ENCODE measurements around the gene GLDC. TPM values are rescaled to one million over a fixed set of nuclear protein-coding genes. Genes with fewer than 3 reads are reported as not detected.

The GLDC gene
- total RNA-seq, 4 donors from 2014 or later, result 0.17 to 2.5 TPM; not detected in 2

GRCh38 chr9:6620353-6620752 lies 25.2 kb downstream of the GLDC start:
- no peak overlapping the region for H3K4me3 ChIP-seq
- H3K27ac ChIP-seq (replicated peaks in 1 of 4), result no peak overlapping the region
- intact Hi-C loops (cut with DNase I), result no loop called here
- no peaks in the 10 kb centered on the region for H3K36me3 ChIP-seq
- no peaks in the 10 kb centered on the region for H3K9me3 ChIP-seq
- H3K4me1 ChIP-seq, result no peaks in the 10 kb centered on the region
- WGBS, result 81% methylated on average over 3 of the region's 3 CpGs
- DNase-seq (ENCODE audit: extremely low spot score), result no peak
- H3K27me3 ChIP-seq, result peaks cover 0 to 19% (median 0%) of the 10 kb centered on the region in 4 donors
- TF ChIP-seq POLR2A (IDR thresholded peaks at IDR 0.05; ENCODE audit: low read depth) (no peak), POLR2AphosphoS5 (IDR thresholded peaks at IDR 0.05) (no peak), CTCF (IDR thresholded peaks at IDR 0.05) (no peak), EP300 (IDR thresholded peaks at IDR 0.05) (no peak)

GRCh38 chr9:6619909-6620308 lies 25.6 kb downstream of the GLDC start:
- no peak for DNase-seq (ENCODE audit: extremely low spot score)
- Histone ChIP-seq H3K9me3 (no peaks in the 10 kb centered on the region), H3K4me1 (no peaks in the 10 kb centered on the region), H3K36me3 (no peaks in the 10 kb centered on the region), H3K27me3 (peaks cover 0 to 14% (median 0%) of the 10 kb centered on the region in 4 donors), H3K27ac (replicated peaks in 1 of 4) (no peak overlapping the region), H3K4me3 (no peak overlapping the region)
- intact Hi-C loops (cut with DNase I), result no loop called here
- WGBS, result 91% methylated on average over 6 of the region's 6 CpGs
- TF ChIP-seq EP300 (IDR thresholded peaks at IDR 0.05), result no peak
- no peak for TF ChIP-seq CTCF (IDR thresholded peaks at IDR 0.05)
- no peak for TF ChIP-seq POLR2A (IDR thresholded peaks at IDR 0.05; ENCODE audit: low read depth)

- Histone ChIP-seq H3K27ac (replicated peaks in 1 of 4) (no peak overlapping the region), H3K36me3 (no peaks in the 10 kb centered on the region), H3K4me3 (no peak overlapping the region), H3K27me3 (peaks cover 0 to 12% (median 0%) of the 10 kb centered on the region in 4 donors), H3K9me3 (no peaks in the 10 kb centered on the region), H3K4me1 (no peaks in the 10 kb centered on the region)
- 57% methylated on average over 9 of the region's 9 CpGs for WGBS
- intact Hi-C loops (cut with DNase I), result no loop called here
- no peak for DNase-seq (ENCODE audit: extremely low spot score)
- TF ChIP-seq EP300 (IDR thresholded peaks at IDR 0.05), result no peak
- no peak for TF ChIP-seq CTCF (IDR thresholded peaks at IDR 0.05)
- no peak for TF ChIP-seq POLR2AphosphoS5 (IDR thresholded peaks at IDR 0.05)
- no peak for TF ChIP-seq POLR2A (IDR thresholded peaks at IDR 0.05; ENCODE audit: low read depth)
Measured at GRCh38 chr9:6616951-6617602, 28.5 kb downstream of the GLDC start.

- no peak overlapping the region for H3K27ac ChIP-seq (replicated peaks in 1 of 4)
- H3K27me3 ChIP-seq, result peaks cover 0 to 12% (median 0%) of the 10 kb centered on the region in 4 donors
- 88% methylated on average over 5 of the region's 5 CpGs for WGBS
- H3K9me3 ChIP-seq, result no peaks in the 10 kb centered on the region
- H3K4me1 ChIP-seq, result no peaks in the 10 kb centered on the region
- intact Hi-C loops (cut with DNase I), result no loop called here
- no peak overlapping the region for H3K4me3 ChIP-seq
- no peak for TF ChIP-seq POLR2A (IDR thresholded peaks at IDR 0.05; ENCODE audit: low read depth)
- TF ChIP-seq EP300 (IDR thresholded peaks at IDR 0.05), result no peak
- no peak for TF ChIP-seq CTCF (IDR thresholded peaks at IDR 0.05)
- no peak for TF ChIP-seq POLR2AphosphoS5 (IDR thresholded peaks at IDR 0.05)
- DNase-seq (ENCODE audit: extremely low spot score), result no peak
- no peaks in the 10 kb centered on the region for H3K36me3 ChIP-seq
Measured at GRCh38 chr9:6614489-6614888, 31.0 kb downstream of the GLDC start.

GRCh38 chr9:6611865-6612264 lies 33.7 kb downstream of the GLDC start:
- intact Hi-C loops (cut with DNase I), result no loop called here
- no peak overlapping the region for H3K27ac ChIP-seq (replicated peaks in 1 of 4)
- DNase-seq (ENCODE audit: extremely low spot score), result no peak
- H3K36me3 ChIP-seq, result no peaks in the 10 kb centered on the region
- H3K4me1 ChIP-seq, result no peaks in the 10 kb centered on the region
- TF ChIP-seq EP300 (IDR thresholded peaks at IDR 0.05) (no peak), CTCF (IDR thresholded peaks at IDR 0.05) (no peak), POLR2AphosphoS5 (IDR thresholded peaks at IDR 0.05) (no peak), POLR2A (IDR thresholded peaks at IDR 0.05; ENCODE audit: low read depth) (no peak)
- H3K4me3 ChIP-seq, result no peak overlapping the region
- H3K27me3 ChIP-seq, result no peaks in the 10 kb centered on the region
- WGBS, result 59% methylated on average over 1 of the region's 1 CpG
- no peaks in the 10 kb centered on the region for H3K9me3 ChIP-seq
